LoVo (cell line): Measurements from ENCODE around the gene PSMD4.
A peak's percentile ranks its signal among the peaks of the same experiment; 100 is the strongest.
"Not testable (repeated sequence)": the region's sequence is repeated elsewhere in the genome, so short reads cannot be mapped to it uniquely, and the experiment has no call there.

Experiments used
- DNase-seq: peaks from one replicate; pipeline ENCODE4 v3.0.0-alpha.2; 2016; ENCODE audit warnings: low spot score

The PSMD4 gene

DNA sequence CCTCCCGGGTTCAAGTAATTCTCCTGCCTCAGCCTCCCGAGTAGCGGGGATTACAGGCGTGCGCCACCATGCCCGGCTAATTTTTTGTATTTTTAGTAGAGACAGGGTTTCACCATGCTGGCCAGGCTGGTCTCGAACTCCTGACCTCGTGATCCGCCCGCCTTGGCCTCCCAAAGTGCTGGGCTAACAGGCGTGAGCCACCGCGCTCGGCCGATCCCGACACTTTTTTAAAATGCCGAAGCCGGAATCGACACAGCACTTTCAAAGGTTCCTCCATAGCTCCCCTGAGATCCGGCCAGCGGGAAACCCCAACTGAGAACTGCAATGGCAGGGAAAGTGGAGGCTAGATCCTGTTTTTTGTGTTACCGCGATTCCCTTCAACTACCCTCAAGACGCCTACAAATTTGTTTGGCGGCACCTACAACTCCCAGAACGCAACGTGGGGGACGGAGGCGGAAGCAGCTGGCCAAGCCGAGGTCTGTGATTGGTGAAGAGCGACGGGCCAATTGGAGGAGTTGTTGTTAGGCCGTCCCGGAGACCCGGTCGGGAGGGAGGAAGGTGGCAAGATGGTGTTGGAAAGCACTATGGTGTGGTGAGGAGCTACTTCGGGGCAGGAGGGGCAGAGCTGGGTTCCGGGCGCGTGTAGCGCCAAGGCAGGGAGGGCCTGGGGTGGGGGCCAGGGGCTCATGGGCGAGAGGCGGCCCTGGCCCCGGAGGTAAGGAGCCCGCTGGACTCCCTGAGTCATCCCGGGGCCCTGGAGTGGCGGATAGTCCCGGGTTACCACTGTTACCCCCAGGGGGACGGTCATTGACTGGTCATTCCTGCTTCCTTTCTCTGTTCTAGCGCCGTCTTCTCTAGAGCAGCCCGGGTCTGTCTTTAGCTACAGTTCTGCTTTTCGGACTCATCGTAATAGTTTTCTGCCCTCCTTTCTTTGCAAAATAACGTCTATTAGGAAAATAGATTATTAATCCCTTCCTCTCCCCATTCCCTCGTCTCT, at the start of gene PSMD4:
Gene PSMD4 (plus strand): TSS at position 518 of the 997 bp plus-strand sequence. CDS start 49 bp downstream, at position 567.
- DNase-seq = peak; percentile 97

DNA sequence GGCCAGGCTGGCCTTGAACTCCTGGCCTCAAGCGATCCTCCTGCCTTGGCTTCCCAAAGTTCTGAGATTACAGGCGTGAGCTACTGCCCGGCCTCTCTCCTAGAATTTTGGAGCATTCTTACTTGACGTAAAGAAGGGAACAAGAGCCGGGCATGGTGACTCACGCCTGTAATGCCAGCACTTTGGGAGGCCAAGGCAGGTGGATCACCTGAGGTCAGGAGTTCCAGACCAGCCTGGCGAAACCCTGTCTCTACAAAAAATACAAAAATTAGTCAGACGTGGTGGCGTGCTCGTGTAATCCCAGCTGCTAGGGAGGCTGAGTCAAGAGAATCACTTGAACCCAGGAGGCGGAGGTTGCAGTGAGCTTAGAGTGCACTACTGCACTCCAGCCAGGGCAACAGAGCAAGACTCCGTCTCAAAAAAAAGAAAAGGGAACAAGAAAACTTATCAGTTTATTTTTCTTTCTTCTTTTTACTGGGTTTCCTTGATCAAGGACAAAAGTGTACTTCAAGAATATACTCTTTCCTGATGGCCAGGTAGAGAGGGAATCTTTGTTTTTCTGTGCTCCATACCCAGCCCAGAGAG, 49.1 kb upstream of the PSMD4 start:
- DNase-seq = not testable (repeated sequence)

- no peak for DNase-seq
These were observed 43.7 kb upstream of the PSMD4 start for GRCh38 chr1:151210830-151211229.

DNA sequence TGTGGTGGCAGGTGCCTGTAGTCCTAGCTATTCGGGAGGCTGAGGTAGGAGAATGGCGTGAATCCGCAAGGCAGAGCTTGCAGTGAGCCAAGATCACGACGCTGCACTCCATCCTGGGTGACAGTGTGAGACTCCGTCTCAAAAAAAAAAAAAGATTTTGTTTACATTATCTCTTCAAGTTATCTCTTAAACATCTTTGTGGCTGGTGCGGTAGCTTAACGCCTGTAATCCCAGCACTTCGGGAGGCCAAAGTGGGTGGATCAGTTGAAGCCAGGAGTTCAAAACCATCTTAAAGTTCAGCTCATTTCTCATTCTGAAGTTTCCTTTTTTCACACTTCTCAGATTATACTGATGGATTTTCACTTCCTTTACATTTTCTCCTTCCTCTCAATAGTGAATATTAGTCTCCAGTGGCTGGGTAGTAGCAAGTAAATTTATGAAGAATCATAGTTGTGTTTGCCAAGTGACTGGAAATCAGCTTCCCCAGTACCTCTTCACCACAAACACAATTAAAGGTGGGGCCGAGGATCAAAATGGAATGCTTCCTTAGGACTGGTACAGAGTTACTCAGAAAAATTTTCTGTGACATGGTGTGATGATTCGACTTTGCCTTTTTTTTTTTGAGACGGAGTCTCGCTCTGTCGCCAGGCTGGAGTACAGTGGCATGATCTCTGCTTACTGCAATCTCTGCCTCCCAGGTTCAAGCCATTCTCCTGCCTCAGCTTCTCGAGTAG, 42.4 kb upstream of the PSMD4 start:
- DNase-seq = no peak

- DNase-seq = no peak
These were observed 41.0 kb upstream of the PSMD4 start for GRCh38 chr1:151213560-151213959.

GRCh38 chr1:151221616-151222015, 32.9 kb upstream of the PSMD4 start:
- no peak for DNase-seq

- no peak for DNase-seq
These were observed 32.4 kb upstream of the PSMD4 start for GRCh38 chr1:151222130-151222529.

GRCh38 chr1:151235235-151235634, 19.3 kb upstream of the PSMD4 start:
- DNase-seq = no peak

DNA sequence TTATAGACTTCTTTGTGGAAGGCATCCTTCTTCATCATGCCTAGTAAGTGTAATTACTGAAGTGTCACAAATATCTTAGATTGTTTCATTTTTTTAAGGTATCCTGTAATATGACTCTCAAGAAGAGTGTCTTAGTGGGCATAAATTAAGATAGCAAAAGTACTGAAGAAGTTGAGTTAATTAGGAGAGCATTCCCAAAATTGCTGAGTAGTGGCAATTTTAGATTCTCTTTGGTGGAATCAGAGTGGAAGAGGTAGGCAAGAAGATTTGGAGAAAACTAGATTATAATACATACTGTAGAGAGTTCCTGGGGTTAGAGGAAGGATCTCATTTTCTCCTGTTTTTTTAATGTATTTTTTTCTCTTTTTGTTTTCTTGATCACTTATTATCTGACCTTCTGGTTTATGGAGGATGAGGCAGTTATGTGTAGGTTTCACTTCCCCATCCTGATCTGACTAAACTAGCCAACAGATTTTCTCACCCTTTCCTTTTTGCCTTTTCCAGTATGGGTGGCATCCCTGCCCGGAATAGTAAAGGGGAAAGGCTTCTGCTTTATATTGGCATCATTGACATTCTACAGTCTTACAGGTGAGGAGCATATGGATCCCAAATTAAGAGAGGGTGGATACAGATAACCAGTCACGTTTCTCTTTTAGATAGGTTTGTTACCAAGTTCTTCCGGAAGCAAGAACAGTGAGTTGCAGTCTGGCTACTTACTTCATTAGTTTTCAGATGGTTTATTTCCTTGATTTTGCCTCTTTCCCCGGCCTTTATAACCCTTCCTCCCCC, 16.7 kb upstream of the PSMD4 start:
- DNase-seq = no peak

DNA sequence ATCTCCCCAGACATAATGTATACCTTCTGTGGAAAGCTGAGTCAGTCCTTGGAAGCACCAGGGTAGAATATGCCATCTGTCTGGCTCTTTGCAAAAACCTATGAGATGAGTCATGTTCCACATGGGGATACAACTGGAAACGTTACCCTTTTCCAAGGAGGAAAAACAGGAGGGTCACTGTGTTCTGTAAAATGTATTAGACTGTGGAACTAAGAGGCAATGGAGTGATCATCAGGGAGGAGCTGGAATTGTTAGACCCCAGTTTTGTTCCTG, 16.1 kb upstream of the PSMD4 start:
- no peak for DNase-seq

DNA sequence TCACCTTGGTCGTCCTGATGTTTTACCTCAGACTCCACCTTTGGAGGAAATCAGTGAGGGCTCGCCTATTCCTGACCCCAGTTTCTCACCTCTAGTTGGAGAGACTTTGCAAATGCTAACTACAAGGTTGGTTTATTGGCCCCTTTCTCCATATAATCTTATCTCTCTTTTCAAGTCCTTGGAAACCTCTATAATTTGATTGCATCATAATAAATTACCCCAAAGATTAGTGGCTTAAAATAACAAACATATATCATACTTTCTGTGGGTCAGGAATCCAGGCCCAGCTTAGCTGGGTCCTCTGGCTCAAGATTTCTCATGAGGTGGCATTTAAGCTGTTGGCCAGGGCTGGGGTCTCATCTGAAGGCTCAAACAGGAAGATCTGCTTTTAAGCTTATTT, 12.1 kb upstream of the PSMD4 start:
- no peak for DNase-seq

DNA sequence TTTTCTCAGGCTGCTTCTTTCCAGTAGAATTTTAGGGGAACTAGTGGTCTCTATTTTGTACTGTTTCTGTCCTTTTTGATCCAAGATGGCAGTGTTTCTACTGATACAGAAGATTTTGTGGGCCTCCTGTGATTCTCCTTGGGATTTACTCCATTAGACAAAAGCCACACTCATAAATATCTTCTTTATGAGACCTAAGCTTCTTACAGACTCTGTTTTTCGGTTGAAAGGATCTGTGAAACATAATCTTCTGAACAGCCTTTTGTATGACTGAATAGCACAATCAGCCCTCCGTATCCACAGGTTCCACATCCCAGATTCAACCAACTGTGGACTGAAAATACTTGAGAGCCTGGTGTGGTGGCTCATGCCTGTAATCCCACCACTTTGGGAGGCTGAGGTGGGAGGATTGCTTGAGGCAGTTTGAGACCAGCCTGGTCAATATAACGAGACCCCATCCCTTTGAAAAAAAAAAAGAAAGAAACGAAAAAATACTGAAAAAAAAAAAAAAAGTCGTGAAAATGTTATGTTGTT, 10.8 kb upstream of the PSMD4 start:
- DNase-seq = no peak

DNA sequence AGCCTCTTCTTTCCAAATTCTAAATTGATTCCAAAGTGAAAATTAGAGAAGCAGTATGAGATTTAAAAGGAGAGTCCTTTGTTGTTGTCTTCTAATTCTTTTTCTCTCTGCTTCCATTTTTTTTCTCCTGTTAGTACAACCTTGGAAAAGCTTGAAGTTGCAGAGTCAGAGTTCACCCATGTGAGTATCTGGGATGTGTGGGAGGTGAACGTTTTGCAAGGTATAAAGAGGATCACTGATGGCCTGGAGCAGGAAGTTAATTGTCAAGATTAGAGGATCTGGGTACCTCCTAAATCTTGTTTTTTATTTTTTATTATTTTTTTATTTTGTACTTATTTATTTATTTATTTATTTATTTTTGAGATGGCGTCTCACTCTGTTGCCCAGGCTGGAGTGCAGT, 7.7 kb upstream of the PSMD4 start:
- DNase-seq = no peak

DNA sequence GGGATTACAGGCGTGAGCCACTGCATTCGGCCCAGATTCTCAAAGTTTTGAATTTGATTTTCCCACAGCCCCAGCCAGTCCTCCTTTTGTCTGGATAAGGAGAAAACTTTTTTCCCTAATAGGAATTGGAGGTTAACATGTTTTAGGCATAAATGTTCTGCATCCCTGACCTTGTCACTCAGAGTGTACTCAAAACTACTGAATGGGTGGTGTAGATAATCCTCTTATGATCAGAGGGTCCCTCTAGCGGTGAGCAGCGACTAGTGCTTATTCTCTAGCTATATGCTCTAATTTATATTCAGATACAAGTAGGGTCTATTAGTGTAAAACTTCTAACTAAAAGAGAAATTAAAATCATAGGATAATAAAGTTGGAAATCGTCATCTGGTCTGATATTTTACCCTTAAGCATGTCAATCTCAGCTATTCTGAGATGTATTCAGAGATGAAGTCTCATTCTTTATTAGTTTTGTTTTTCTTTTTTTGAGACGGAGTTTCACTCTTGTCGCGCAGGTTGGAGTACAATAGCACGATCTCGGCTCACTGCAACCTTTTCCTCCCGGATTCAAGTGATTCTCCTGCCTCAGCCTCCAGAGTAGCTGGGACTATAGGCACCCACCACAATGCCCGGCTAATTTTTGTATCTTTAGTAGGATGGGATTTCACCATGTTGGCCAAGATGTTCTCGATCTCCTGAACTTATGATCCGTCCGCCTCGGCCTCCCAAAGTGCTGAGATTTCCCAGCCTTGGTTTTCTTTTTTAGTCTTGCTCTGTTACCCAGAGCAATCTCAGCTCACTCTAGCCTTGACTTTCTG, 2.7 kb upstream of the PSMD4 start:
- DNase-seq = peak; percentile 81

DNA sequence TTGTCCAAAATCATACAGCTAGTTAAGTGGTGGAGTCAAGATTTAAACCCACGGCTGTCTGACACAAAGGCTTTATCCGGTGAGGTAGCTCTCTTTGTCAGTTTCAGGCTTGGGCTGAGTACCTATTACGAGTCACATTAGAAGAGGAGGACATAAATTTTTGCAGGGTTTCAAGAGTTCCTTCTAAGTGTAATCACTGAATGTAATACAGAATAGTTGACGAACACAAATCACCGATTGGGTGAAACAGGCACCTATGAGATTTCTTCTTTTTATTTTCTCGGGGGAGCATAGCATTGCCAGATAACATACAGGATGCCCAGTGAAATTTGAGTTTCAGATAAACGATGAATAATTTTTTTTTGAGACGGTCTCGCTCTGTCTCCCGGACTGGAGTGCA, 847 bp downstream of the PSMD4 start:
- DNase-seq = no peak

- no peak for DNase-seq
These were observed 4.8 kb downstream of the PSMD4 start for GRCh38 chr1:151259351-151259750.

GRCh38 chr1:151265446-151266236, 11.1 kb downstream of the PSMD4 start:
- DNase-seq = no peak

GRCh38 chr1:151266315-151266714, 11.8 kb downstream of the PSMD4 start:
- DNase-seq = no peak

- no peak for DNase-seq
These were observed 12.3 kb downstream of the PSMD4 start for GRCh38 chr1:151266821-151267220.

DNA sequence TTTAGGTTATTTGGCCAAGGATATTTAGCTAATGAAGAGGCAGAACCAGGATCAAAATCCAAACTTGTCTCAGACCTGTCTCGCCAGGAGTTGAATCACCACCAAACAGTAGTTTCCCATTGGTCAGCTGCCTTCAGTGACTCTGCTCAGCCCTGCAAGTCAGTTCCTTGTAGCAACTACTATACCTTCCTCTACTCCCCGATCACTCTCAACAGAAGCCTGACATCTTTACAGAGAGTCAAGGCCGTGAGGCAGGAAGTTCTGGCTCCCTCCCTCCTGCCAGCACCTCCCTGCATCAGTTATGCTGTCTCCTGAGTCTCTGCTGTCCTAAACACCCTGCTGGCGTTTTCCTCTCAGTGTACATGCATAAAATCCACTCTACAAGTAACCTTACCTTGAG, 13.2 kb downstream of the PSMD4 start:
- no peak for DNase-seq
